Measurements from ENCODE around the gene FAM222A. TPM values are rescaled to one million over a fixed set of nuclear protein-coding genes. Genes with fewer than 3 reads are reported as not detected.
A peak's percentile ranks its signal among the peaks of the same experiment; 100 is the strongest.

FAM222A gene
- total and polyA plus RNA-seq, 2 of the 8 experiments (the other 6 are each of a cell fraction or from before 2014, with no cell fraction given) = 0.94 to 1.1 TPM

DNA sequence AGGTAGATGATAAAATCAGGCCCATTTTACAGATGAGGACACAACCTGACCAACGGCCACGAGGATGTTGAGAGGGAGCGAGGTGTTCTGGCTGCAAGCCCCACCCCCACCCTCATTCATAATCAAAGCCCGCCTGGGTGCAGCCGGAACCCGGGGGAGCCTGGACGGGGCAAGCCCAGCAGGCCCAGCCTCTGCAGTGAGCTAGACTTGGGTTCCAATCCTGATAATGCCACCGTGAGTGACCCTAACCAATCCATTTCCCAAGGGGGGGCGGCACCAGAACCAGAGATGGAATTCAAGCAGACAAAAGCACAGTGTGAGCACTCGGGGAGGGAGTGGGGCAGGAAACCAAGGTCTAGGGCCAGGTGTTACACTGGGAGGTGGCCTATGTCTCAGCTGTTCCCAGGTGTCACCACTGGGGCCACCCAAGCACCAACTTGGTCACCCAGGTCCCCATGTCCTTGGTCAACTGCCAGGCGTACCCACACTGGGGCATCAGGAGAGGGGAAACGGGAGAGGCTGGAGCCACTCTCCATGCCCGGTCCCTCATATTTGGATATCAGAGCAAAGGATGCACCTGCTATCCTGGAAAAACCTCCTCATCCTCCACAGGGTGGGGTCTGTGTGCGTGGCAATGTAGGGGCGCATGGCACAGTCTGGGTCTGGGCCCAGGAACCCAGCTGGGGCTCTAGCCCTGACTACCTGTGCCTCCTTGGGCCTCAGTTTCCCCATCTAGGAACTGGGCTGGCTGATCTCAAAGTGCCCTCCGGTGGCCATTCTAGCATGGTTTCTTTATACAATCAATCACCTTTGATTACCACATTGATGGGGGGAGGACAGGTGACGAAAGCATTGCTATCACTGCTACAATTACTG is 58.4 kb downstream of the FAM222A start (continued):
- peak; percentile 54 to 74 for TF ChIP-seq RAD21 (IDR thresholded peaks at IDR 0.05 in 1 of 2, conservative IDR thresholded peaks at IDR 0.05 in 1 of 2; ENCODE audit: low read depth in 2 of 2, low read length in 2 of 2)
- TF ChIP-seq, protein P1, sequence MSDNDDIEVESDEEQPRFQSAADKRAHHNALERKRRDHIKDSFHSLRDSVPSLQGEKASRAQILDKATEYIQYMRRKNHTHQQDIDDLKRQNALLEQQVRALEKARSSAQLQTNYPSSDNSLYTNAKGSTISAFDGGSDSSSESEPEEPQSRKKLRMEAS (IDR thresholded peaks at IDR 0.05) = no peak
